Hepatocyte (in vitro differentiated cells): ENCODE results near the gene ABL1. TPM values are rescaled to one million over a fixed set of nuclear protein-coding genes. Genes with fewer than 3 reads are reported as not detected.

Experiments used
- DNase-seq: peaks from one replicate; pipeline ENCODE4 v3.0.0-alpha.2; 2016; ENCODE audit warnings: low spot score
- H2AFZ ChIP-seq: fragments of 200-600 bp; sonication (generic); 2 replicates; pipeline ENCODE4 v1.6.0; 2016; ENCODE audit warnings: antibody characterized with exemption, mild to moderate bottlenecking
- H3K27ac ChIP-seq: fragments of 200-600 bp; sonication (generic); 2 replicates; pipeline ENCODE4 v1.5.1; 2016; ENCODE audit warnings: mild to moderate bottlenecking
- H3K27me3 ChIP-seq: fragments of 200-600 bp; sonication (generic); 2 replicates; pipeline ENCODE4 v1.6.1; 2016
- H3K36me3 ChIP-seq: fragments of 200-600 bp; sonication (generic); replicated peaks from 2 replicates; pipeline ENCODE4 v1.5.1; 2016; ENCODE audit warnings: low read depth; ENCODE audit not compliant: insufficient read depth
- H3K4me1 ChIP-seq: fragments of 200-600 bp; sonication (generic); 2 replicates; pipeline ENCODE4 v1.5.1; 2016; ENCODE audit warnings: mild to moderate bottlenecking, moderate library complexity; ENCODE audit not compliant: insufficient read depth
- H3K4me2 ChIP-seq: fragments of 200-600 bp; sonication (generic); 2 replicates; pipeline ENCODE4 v1.6.0; 2016
- H3K4me3 ChIP-seq: fragments of 200-600 bp; sonication (generic); 2 replicates; pipeline ENCODE4 v1.5.1; 2016; ENCODE audit warnings: mild to moderate bottlenecking
- H3K79me2 ChIP-seq: fragments of 200-600 bp; sonication (generic); 2 replicates; pipeline ENCODE4 v1.6.0; 2017; ENCODE audit warnings: mild to moderate bottlenecking
- H3K9me2 ChIP-seq: fragments of 200-600 bp; sonication (generic); replicated peaks from 2 replicates; pipeline ENCODE4 v1.6.0; 2017; ENCODE audit warnings: mild to moderate bottlenecking; ENCODE audit not compliant: insufficient read depth
- H3K9me3 ChIP-seq: fragments of 200-600 bp; sonication (generic); 2 replicates; pipeline ENCODE4 v1.5.1; 2016; ENCODE audit warnings: low read depth, mild to moderate bottlenecking
- H4K20me1 ChIP-seq: fragments of 200-600 bp; sonication (generic); 2 replicates; pipeline ENCODE4 v1.6.0; 2016; ENCODE audit warnings: mild to moderate bottlenecking; ENCODE audit not compliant: insufficient read depth, poor library complexity, severe bottlenecking
- CTCF ChIP-seq: fragments of 200-600 bp; sonication (generic); IDR thresholded peaks from 2 replicates; pipeline ENCODE4 v1.5.1; 2016; ENCODE audit warnings: antibody characterized with exemption, mild to moderate bottlenecking; ENCODE audit not compliant: poor library complexity
- EZH2 ChIP-seq: fragments of 200-600 bp; sonication (generic); IDR thresholded peaks from 2 replicates; pipeline ENCODE4 v1.6.1; 2016; ENCODE audit warnings: antibody characterized with exemption, mild to moderate bottlenecking, borderline replicate concordance
- EZH2phosphoT487 ChIP-seq: fragments of 200-600 bp; sonication (generic); IDR thresholded peaks from one replicate; pipeline ENCODE4 v1.6.1; 2018; ENCODE audit warnings: antibody characterized with exemption, mild to moderate bottlenecking, low read depth, moderate library complexity; ENCODE audit not compliant: unreplicated experiment, severe bottlenecking
- WGBS: methylation state at CpG from one replicate; pipeline ENCODE4 v1.1.6; 2016; ENCODE audit warnings: low lambda C conversion rate; ENCODE audit errors: missing lambda C conversion rate; 5-methylcytosine and 5-hydroxymethylcytosine counted together
- polyA plus RNA-seq: library from polyadenylated mRNA; unstranded; fragments of >200 nt; fragmentation: Nextera tagmentation; extraction: Ambion mirVana; gene quantifications from 2 replicates; pipeline ENCODE4 v1.2.1, GENCODE V29; 2016
- total RNA-seq: library from RNA; depleted of rRNA; stranded (reverse); fragments of >200 nt; gene quantifications from 2 replicates; pipeline ENCODE4 v1.2.3, GENCODE V29; 2014

The ABL1 gene
- total and polyA plus RNA-seq, 2 experiments from 2014 or later, result 43.2 to 46.6 TPM

GRCh38 chr9:130905125-130905901, 70.3 kb downstream of the ABL1 start:
- 93% methylated on average over 24 of the region's 24 CpGs for WGBS
- Histone ChIP-seq H3K27me3 (no peaks in the 10 kb centered on the region), H3K9me2 (no peaks in the 10 kb centered on the region), H3K27ac (no peak overlapping the region), H3K4me2 (no peak overlapping the region), H3K4me1 (no peaks in the 10 kb centered on the region), H3K79me2 (no peaks in the 10 kb centered on the region), H2AFZ (no peak overlapping the region), H3K9me3 (no peaks in the 10 kb centered on the region), H3K4me3 (no peak overlapping the region), H4K20me1 (no peaks in the 10 kb centered on the region), H3K36me3 (no peaks in the 10 kb centered on the region)
- no peak for DNase-seq
- no peak for TF ChIP-seq CTCF
- no peak for TF ChIP-seq EZH2phosphoT487
- no peak for TF ChIP-seq EZH2

- Histone ChIP-seq H3K36me3 (no peaks in the 10 kb centered on the region), H3K27me3 (no peaks in the 10 kb centered on the region), H3K79me2 (no peaks in the 10 kb centered on the region), H3K4me3 (no peak overlapping the region), H3K27ac (no peak overlapping the region), H4K20me1 (no peaks in the 10 kb centered on the region), H3K4me1 (no peaks in the 10 kb centered on the region), H3K9me3 (no peaks in the 10 kb centered on the region), H3K9me2 (no peaks in the 10 kb centered on the region), H2AFZ (no peak overlapping the region), H3K4me2 (no peak overlapping the region)
- WGBS, result 91% methylated on average over 22 of the region's 24 CpGs
- no peak for DNase-seq
- no peak for TF ChIP-seq CTCF
- TF ChIP-seq EZH2, result no peak
- TF ChIP-seq EZH2phosphoT487, result no peak
These were observed 71.1 kb downstream of the ABL1 start for GRCh38 chr9:130905902-130906734.

GRCh38 chr9:130906735-130907416, 71.8 kb downstream of the ABL1 start:
- no peaks in the 10 kb centered on the region for H3K9me3 ChIP-seq
- H3K9me2 ChIP-seq, result no peaks in the 10 kb centered on the region
- no peak for DNase-seq
- 79% methylated on average over 20 of the region's 21 CpGs for WGBS
- H3K27ac ChIP-seq, result no peak overlapping the region
- no peak overlapping the region for H2AFZ ChIP-seq
- H3K4me3 ChIP-seq, result no peak overlapping the region
- no peaks in the 10 kb centered on the region for H3K79me2 ChIP-seq
- no peak overlapping the region for H3K4me2 ChIP-seq
- H3K36me3 ChIP-seq, result no peaks in the 10 kb centered on the region
- no peaks in the 10 kb centered on the region for H3K27me3 ChIP-seq
- H4K20me1 ChIP-seq, result no peaks in the 10 kb centered on the region
- H3K4me1 ChIP-seq, result no peaks in the 10 kb centered on the region
- no peak for TF ChIP-seq CTCF
- TF ChIP-seq EZH2, result no peak
- TF ChIP-seq EZH2phosphoT487, result no peak
